Left cardiac atrium (tissue), 4 donors: ENCODE measurements around the gene SCN11A. TPM values are rescaled to one million over a fixed set of nuclear protein-coding genes. Genes with fewer than 3 reads are reported as not detected.
"Not testable (repeated sequence)": the region's sequence is repeated elsewhere in the genome, so short reads cannot be mapped to it uniquely, and the experiment has no call there.

Source experiments
- ATAC-seq, 2 donors: fragments of 200-7000 bp; cut with Tn5 transposase; one replicate each; pipeline ENCODE4 v1.9.1; 2020; ENCODE audit warnings: mild to moderate bottlenecking in 2 of 2, moderate library complexity in 2 of 2
- DNase-seq: peaks from one replicate; pipeline ENCODE4 v3.0.0-alpha.2; 2020
- intact Hi-C, 2 donors: fragments of 100-400 bp; cut with DNase I; formaldehyde crosslinking; loops; one replicate each; pipeline versions ENCODE4 v1.14.1 to v1.15.1; 2022 to 2023
- total RNA-seq, 2 donors: library from RNA; stranded (reverse); fragmentation: NEBNext Ultra II Directional; extraction: Animal tissue kit (Norgen Biotek cat#: 25700); gene quantifications; one replicate each; pipeline ENCODE4 v1.2.1, GENCODE V29; 2021
- donor health status: DM: no; HTN: yes; CAD: no.
- donor health status: DM: no; HTN: yes; CAD: no; lungs with severe emphysema.
- donor health status: DM: yes; HTN: yes; CAD: no.
- donor health status: Dilated cardiomyopathy.

The SCN11A gene
- total RNA-seq, 2 donors from 2014 or later: not detected

DNA sequence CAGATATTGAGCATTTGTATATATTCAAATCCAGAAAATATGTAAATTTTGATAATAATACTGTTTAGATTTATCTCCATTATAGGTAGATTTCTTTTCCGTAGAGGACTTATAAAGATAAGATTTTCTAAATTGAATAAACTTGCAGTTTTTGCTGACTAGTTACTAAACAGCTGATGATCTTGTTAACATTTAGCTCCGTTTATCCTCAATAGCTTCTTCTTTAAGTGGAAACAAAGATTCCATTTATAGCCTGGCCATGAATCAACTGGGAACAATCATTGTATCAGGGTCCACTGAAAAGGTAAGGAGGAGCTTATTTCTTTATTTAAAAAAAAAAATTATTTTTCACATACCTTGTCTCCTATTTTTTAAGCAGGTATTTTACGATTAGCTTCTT, 16.8 kb upstream of the SCN11A start:
- ATAC-seq (no peak), DNase-seq (no peak)
- intact Hi-C loops: no loop called here

DNA sequence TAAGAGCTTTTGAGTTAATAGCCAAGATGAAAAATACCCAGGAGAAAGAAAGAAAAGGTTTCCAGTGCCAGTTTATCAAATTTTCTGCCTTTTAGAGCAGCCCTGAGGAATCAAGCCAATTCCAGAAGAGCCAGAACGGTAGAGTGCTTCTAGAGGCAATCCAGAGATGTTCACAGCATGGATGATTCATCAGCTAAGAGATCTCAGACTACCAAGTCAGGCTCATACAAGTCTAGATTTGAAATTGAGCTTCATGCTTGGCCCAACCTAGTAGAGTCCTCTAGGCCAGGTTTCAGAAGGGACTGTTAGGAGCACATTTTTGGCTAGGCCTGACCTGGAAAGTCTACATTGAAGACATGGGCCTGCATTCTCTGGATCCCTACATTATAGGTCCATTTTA, 15.5 kb upstream of the SCN11A start:
- intact Hi-C loops: no loop called here
- no peak for DNase-seq
- no peak for ATAC-seq

DNA sequence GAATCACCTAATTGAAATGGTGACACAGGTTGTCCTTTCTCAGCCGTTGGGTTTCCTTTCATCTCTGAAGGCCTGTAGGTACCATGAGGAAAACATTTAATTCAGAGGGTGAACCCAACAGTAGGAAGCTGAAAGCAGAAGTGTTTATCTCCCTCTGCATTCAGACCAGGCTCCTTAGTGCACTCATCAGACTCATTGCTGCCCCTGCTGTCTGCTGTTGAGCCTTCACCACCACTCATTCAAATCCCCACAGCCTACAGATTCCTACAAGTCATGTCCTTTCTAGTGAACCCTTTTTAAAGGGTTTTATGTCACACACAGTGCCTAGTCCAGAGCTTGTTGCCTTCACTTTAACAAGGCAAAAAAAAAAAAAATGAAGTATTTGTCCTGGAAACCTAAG, 13.5 kb upstream of the SCN11A start:
- intact Hi-C loops: no loop called here

DNA sequence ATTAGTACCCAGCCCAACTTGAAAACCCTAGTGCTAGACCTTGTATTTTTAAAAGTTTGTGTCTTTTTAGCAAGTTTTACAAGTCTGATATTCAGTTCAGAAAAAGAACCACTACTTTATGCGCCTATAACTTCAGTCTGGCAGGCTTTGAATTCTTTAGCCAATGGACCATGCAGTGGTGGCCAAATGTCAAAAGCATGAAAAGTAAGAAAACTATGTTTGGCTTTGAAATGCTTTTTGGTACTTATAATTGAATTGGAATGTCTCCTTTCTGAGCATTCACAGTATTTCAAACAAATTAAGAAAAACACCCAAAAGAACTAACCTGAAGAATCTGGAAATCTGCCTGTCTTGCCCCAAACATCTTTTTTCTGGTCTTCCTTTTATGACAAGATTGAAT, 12.9 kb upstream of the SCN11A start:
- no peak for DNase-seq
- ATAC-seq: no peak
- intact Hi-C loops: no loop called here

More for the DNA sequence above, 13.5 kb upstream of the SCN11A start:
- no peak for DNase-seq
- ATAC-seq: peak in 1 of 2 donors; percentile 31

DNA sequence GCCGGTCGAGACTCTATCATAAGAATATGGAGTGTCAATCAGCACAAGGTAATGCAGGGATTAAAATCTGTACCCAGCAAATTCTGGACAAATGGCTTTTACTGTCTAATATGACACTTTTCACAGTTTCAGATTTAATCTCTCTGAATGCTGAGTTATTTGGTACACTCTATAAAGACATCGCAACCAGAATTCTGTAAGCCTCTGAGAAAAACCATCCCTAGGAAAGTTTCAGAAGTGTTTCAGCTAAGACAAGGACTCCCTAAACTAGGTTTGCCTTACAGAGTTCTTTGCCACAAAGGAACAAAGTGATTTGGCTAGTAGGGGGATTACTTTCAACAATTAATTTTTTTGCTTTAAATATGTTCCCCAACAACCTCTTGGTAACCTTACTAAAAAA, 11.4 kb upstream of the SCN11A start:
- ATAC-seq: no peak

DNA sequence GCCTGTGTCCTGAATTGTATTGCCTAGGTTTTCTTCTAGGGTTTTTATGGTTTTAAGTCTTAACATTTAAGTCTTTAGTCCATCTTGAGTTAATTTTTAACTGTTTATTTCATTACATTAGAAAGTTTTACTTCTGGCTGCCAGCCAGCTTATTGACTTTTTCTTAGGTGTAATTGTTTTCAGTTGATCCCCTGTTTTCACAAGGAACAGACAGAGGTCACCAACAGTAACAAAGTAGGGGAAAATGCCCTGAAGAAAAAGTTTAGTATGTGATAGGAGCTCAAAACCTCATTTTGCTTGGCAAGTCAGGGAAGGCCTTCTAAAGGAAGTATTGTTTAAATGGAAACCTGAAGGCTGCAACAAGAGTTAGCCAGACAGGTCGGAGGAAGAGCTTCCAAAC, 10.4 kb upstream of the SCN11A start:
- intact Hi-C loops: no loop called here
- ATAC-seq (no peak), DNase-seq (no peak)

More for the DNA sequence above, 11.4 kb upstream of the SCN11A start:
- DNase-seq: no peak
- intact Hi-C loops: no loop called here

DNA sequence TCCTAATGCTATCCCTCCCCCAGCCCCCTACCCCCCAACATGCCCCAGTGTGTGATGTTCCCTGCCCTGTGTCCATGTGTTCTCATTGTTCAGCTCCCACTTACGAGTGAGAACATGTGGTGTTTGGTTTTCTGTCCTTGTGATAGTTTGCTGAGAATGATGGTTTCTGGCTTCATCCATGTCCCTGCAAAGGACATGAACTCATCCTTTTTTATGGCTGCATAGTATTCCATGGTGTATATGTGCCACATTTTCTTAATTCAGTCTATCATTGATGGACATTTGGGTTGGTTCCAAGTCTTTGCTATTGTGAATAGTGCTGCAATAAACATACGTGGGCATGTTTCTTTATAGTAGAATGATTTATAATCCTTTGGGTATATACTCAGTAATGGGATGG, 9.5 kb upstream of the SCN11A start:
- intact Hi-C loops, DNase-seq, ATAC-seq: not testable (repeated sequence)

DNA sequence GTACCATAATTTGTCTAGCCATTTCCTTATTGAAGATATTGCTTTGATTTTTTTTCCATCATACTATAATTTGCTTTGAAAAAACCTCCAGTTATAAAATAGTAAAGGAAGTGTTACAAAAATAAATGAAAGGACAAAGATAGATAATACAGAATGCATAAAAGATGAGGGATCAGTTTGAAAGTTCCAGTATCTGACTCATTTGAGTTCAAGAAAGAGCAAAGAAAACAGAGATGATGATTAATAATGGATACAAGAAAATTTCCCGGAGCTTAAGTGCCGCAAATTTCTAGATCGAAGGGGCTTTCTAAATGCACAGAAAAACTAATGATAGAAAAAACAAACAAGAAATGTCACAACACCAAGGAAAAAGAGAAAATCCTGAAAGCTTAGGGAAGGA, 4.4 kb upstream of the SCN11A start:
- intact Hi-C loops: no loop called here
- no peak for DNase-seq
- no peak for ATAC-seq

DNA sequence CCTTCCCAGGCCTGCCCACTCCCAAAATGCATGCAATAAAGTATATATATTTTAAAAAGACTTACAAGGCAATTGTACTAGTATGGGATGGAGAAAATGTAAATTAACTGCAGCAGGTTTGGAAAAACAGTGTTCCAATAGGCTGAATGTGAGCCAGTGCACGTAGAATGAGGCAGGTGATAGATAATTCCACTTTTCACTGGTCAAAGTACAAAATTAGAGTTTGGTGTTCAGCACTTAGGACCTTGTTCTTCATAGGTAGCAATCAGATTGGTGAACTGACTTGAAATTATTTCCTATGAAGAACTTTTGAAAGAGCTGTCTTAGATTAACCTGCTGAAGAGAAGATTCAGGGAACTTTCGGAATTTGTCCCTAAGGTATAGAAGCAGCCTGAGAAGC, 2.0 kb upstream of the SCN11A start:
- intact Hi-C loops: no loop called here
- DNase-seq (no peak), ATAC-seq (no peak)

DNA sequence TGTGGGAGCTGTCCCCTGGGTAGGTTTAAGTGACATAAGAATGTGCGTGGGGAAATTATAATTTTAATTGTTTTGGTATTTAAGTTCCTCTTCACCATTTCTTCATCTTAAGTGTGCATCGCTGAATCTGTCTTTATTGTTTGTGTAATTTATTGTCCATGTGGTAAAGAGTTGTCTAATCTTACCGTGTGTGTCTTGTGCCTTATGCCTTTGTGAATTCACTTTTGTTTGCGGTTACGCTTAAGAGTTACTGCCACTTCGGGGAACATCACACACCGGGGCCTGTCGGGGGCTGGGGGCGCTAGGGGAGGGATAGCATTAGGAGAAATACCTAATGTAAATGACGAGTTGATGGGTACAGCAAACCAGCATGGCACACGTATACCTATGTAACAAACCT, 839 bp upstream of the SCN11A start:
- DNase-seq (no peak), ATAC-seq (no peak)
- intact Hi-C loops: no loop called here

DNA sequence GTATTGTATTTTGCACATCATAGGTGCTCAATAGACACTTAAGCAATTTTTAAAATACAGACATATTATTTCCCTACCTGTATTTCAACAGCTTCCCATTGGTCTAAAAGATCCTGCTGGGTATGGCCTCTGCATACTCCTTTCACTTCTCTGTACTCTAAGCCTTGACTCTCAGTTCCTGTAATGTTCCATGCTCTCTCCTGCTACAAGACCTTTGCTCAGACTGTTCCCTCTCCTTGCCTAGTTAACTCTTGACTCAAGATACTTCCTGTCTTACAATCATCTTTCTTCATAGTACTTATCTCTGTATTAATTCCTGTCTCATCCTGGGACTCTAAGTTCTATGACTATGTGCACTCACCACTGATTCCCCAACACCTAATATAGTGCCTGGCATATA, 1.7 kb downstream of the SCN11A start:
- intact Hi-C loops: no loop called here
- DNase-seq (no peak), ATAC-seq (no peak)

DNA sequence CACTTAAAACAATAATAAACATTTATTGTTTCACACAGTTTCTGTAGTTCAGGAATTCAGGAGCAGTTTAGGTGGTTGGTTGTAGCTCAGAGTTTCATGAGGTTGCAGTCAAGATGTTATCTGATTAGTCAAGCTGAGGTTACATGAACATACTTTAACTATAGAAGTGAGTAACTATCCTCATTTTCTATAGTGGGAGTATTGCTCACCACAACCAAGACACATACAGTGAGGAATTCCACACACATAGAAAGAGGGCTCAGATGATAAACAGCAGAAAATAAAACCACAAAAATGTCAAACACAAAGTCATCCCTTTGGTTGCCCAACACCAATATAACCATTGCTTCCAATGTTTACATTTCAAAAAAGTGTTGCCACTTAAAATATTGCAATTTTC, 13.6 kb downstream of the SCN11A start:
- no peak for DNase-seq
- intact Hi-C loops: no loop called here
- ATAC-seq: no peak

DNA sequence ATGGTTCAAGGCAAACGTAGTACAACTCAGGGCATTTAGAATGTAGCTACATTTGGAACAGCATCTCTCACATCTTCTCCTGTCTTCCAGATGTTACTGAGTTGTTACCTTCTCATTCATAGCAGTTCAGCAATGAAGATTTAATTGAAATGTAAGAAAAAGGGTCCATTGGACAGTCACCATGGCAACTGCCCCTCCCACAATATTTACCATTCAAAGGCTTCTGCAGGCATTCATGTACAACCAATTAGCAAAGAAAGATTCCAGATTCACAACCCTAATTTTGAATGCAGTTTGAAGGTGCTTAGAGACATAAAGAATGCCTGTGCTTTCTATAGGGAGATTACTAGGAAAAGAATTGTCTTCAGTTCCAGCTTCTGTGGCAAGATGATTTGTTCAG, 22.2 kb downstream of the SCN11A start:
- intact Hi-C loops: no loop called here
- ATAC-seq: no peak
- DNase-seq: no peak

DNA sequence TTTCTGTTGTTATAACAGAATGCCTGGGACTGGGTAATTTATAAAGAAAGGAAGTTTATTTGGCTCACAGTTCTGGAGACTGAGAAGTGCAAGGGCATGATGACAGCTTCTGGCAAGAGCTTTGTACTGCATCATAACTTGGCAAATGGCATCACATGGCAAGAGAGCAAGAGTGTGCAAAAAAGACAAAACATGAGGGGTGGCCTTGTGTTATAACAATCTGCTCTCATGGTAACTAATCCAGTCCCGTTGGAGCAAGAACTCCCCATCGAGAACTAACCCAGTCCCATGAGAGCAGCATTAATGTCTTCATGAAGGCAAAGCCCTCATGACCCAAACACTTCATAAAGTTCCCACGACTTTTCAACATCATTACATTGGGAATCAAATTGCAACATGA, 23.2 kb downstream of the SCN11A start:
- intact Hi-C loops: no loop called here
- DNase-seq: no peak
- peak in 1 of 2 donors; percentile 68 for ATAC-seq

DNA sequence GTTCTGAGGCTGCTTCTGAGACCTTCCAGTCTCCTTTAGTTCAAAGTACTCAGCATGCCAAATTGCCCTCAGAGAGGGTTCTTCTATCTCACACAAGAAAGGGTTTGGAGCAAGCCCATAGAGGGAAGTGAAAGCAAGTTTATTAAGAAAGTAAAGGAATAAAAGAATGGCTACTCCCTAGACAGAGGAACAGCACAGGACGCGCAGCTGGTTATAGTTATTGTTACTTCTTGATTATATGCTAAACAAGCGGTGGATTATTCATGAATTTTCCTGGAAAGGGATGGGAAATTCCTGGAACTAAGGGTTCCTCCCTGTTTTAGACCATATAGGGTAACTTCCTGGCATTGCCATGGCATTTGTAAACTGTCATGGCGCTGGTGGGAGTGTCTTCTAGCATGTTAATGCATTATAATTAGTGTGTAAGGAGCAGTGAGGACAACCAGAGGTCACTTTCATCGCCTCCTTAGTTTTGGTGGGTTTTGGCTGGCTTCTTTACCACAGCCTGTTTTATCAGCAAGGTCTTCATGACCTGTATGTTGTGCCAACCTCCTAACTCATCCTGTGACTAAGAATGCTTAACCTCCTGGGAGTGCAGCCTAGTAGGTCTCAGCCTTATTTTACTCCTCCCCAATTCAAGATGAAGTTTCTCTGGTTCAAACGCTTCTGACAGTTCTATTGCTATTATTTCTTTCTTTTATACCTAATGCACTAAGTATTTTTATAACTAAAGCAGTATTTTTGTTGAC, 26.3 kb downstream of the SCN11A start:
- ATAC-seq (no peak), DNase-seq (no peak)
- intact Hi-C loops: no loop called here

DNA sequence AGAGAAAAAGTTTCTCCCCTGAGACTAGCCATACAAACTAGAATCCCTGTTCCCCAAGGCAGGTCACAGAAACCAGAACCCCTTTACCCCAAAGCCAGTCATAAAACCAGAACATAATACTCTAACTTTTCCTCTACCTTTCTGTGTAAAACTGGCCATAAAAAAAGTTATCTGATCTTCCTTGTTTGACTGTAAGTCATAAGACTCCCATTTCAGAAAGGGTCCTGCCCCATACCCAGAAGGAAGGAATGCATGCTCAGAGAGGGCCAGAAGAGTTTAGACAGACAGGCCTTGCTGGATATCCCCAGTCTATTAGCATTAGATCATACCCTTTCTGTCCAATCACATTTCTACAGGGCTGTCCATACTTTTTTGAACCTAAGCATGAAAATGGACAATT, 27.2 kb downstream of the SCN11A start:
- no peak for ATAC-seq
- intact Hi-C loops: no loop called here
- DNase-seq: no peak

DNA sequence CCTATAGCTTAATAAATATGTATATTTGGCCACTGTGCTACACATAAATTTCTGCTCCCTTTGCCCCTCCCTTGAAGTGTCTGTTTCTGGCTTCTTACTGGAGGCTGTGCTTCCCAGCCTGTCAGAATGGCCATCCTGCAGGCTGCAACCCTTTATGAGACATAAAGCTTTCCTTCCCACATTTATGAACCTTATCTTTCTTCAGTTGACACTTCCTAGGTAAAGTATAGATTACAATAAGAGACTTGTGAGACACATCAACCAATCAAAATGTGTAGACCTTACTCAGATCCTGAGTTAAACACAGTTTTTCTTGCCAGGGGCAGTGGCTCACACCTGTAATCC, 29.5 kb downstream of the SCN11A start:
- ATAC-seq (no peak), DNase-seq (no peak)
- intact Hi-C loops: no loop called here

DNA sequence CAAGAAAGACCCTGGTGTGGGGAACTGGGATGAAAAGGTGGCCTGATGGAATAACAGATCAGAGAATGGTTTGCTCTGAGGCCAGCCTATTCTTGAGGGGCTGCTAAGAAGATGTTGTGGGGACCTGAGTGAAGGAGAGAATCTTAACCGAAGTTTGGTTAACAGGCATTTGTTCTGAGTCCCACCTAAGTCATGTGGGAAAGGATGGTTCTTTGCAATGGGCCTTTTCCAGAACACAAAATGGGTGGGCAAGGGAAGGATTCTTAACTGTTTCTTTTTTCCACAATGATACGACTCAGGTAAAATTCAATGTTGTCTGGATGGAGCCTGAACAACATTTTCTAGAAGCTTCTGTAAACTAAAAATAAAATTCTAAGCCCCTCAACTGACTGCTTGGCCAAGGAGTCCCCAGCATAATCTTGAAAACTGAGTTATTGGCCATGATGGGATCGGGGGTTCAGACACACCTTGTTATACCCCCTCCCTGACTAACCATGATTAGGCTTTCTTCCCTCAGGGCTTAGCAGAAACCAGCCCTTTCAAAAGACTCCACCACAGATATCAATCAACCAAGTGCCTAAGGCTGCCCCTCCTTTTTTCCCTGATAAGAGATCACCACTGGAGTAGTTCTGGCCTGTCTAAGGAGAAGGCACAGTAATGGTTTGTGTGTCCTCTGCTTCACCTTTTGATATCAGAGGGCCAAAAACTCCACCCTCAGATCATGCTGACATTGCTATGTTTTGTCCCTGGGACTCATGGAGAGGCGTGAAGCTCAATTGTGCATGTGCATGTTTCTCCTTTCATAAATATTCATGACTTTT, 30.1 kb downstream of the SCN11A start:
- DNase-seq (no peak), ATAC-seq (no peak)
- intact Hi-C loops: no loop called here

DNA sequence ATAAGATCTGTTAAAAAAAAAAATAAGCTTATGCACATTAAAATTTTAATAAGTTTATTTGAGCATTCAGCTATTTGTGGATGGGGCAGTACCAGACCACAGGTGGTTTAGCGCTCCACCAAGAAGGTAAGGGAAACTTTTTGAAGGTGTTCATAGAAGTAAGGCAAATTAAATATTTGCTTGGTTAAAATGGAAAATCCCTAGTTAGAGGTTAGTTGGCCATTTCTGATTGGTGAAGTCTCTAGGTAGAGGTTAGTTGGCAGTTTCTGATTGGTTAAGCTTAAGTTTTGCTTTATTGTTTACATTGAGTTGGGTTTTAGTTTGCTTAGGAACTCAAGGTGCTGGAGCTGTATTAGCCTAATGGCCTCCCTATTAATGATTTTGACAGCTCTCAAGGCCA, 30.7 kb downstream of the SCN11A start:
- ATAC-seq: no peak

DNA sequence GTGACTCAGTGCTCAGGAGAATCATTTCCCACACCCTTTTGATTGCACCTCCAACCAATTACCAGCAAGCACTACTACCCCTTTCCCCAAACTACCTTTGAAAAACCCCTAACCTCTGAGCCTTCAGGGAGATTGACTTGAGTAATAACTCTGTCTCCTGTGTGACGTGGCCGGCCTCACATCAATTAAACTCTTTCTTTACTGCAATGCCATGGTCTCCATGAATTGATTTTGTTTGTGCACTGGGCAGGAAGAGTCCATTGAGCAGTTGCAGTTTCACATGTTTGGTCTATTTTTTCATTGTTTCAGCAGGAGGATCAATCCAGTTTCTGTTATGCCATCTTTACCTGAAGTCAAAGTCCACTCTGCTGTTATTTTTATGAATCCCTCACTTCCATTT, 32.4 kb downstream of the SCN11A start:
- intact Hi-C loops: no loop called here
- ATAC-seq (no peak), DNase-seq (no peak)

More for the DNA sequence above, 30.7 kb downstream of the SCN11A start:
- DNase-seq: no peak
- intact Hi-C loops: no loop called here

DNA sequence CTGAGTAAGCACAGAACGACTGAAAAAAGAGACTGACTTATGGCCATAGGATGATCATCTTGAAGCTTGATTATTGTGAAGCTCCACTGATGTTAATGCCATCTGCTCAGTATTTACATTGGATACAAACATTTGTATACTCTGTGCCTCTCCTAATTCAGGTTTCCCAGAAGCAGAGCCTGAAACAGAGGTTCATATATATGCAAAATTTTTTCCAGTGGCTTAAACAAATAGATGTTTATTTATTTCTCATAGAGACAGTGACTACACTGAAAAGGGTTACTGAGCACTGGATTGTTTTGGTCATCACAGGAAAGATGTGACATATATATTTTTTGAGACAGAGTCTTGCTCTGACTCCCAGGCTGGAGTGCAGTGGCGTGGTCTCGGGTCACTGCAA, 36.3 kb downstream of the SCN11A start:
- DNase-seq (no peak), ATAC-seq (no peak)
- intact Hi-C loops: no loop called here
